ENCODE results near the gene VSTM5.
A peak's percentile ranks its signal among the peaks of the same experiment; 100 is the strongest.

The VSTM5 gene

GRCh38 chr11:93819966-93820695 lies 30.3 kb downstream of the VSTM5 start:
- TF ChIP-seq MAX (IDR thresholded peaks at IDR 0.05; ENCODE audit: low read depth, low read length) (no peak), MYC (IDR thresholded peaks at IDR 0.05; ENCODE audit: low read depth, low read length) (no peak), POLR2A (IDR thresholded peaks at IDR 0.05; ENCODE audit: extremely low read depth, insufficient read length) (no peak)
- TF ChIP-seq, protein P1, sequence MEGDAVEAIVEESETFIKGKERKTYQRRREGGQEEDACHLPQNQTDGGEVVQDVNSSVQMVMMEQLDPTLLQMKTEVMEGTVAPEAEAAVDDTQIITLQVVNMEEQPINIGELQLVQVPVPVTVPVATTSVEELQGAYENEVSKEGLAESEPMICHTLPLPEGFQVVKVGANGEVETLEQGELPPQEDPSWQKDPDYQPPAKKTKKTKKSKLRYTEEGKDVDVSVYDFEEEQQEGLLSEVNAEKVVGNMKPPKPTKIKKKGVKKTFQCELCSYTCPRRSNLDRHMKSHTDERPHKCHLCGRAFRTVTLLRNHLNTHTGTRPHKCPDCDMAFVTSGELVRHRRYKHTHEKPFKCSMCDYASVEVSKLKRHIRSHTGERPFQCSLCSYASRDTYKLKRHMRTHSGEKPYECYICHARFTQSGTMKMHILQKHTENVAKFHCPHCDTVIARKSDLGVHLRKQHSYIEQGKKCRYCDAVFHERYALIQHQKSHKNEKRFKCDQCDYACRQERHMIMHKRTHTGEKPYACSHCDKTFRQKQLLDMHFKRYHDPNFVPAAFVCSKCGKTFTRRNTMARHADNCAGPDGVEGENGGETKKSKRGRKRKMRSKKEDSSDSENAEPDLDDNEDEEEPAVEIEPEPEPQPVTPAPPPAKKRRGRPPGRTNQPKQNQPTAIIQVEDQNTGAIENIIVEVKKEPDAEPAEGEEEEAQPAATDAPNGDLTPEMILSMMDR (IDR thresholded peaks at IDR 0.05; ENCODE audit: low read depth, low read length): no peak
- no peak overlapping the region for H3K4me3 ChIP-seq (ENCODE audit: low read depth, low read length)
- no peak for DNase-seq (ENCODE audit: low read depth)

DNA sequence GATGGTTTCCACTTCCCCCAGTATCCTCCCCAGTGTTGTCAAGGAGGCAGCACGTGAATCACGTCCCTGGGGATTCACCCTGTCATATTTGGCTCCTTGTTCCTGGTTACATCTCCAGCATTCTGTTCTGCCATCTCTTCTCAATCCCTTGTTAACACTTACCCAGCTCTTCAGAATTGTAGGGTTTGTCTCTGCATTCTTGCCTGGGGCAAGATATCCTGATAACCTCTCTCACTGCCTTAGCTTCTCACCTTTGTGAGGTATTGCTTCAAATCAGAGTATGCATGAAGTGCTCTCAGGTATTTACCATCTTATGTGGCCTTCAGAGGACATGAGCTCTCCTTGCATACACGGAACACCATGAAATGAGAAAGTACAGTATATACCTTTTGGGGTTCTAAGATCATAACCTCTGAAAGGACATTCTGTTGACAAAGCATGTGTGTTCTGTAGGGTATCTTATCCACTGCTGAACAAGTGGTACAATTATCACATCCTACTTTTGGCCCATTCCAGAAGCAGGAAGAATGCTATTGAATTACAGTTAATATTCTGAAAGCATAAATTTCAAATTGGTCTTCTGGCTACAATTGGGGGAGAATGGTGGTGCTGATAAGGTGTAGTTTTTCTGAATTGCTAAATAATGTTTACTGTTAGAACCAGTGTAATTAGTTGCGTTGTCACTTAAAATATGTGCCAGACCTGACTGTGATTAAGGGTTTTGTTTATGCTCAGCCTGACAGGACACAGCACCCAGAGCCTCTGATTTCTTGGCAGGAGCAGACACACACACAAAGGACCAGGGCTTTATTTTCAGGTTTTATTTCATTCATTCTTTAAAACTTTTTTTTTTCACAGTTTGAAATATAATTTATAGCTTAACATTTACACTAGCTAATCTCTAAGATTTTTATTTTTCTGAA lies 32.7 kb downstream of the VSTM5 start:
- H3K4me3 ChIP-seq (ENCODE audit: low read depth, low read length): no peak overlapping the region
- DNase-seq (ENCODE audit: low read depth): peak; percentile 48
- no peak for TF ChIP-seq MAX (IDR thresholded peaks at IDR 0.05; ENCODE audit: low read depth, low read length)
- no peak for TF ChIP-seq POLR2A (IDR thresholded peaks at IDR 0.05; ENCODE audit: extremely low read depth, insufficient read length)
- TF ChIP-seq, protein P1 (IDR thresholded peaks at IDR 0.05; ENCODE audit: low read depth, low read length): no peak
- TF ChIP-seq MYC (IDR thresholded peaks at IDR 0.05; ENCODE audit: low read depth, low read length): no peak

GRCh38 chr11:93814966-93815633 lies 35.3 kb downstream of the VSTM5 start:
- TF ChIP-seq, protein P1 (IDR thresholded peaks at IDR 0.05; ENCODE audit: low read depth, low read length): no peak
- no peak for TF ChIP-seq POLR2A (IDR thresholded peaks at IDR 0.05; ENCODE audit: extremely low read depth, insufficient read length)
- no peak for TF ChIP-seq MAX (IDR thresholded peaks at IDR 0.05; ENCODE audit: low read depth, low read length)
- TF ChIP-seq MYC (IDR thresholded peaks at IDR 0.05; ENCODE audit: low read depth, low read length): no peak
- H3K4me3 ChIP-seq (ENCODE audit: low read depth, low read length): no peak overlapping the region
- no peak for DNase-seq (ENCODE audit: low read depth)

DNA sequence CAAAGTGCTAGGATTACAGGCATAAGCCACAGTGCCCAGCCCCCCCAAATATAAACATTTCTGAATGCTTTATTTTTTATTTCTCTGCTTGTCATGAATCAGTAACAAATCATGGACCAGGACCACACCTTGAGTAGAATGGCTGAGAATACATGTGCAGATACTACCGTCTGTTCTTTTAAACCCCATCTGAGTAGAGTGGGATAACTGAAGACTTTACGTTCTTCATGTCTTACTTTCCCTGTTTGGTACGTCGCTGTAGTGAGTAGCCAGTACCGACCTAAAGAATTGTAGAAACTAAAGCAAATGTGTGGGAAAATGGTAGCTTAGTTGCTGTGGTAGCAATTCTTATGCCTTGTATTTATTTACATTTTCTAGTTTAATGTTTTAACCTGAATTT lies 36.4 kb downstream of the VSTM5 start:
- DNase-seq (ENCODE audit: low read depth): no peak
- TF ChIP-seq POLR2A (IDR thresholded peaks at IDR 0.05; ENCODE audit: extremely low read depth, insufficient read length) (no peak), MAX (IDR thresholded peaks at IDR 0.05; ENCODE audit: low read depth, low read length) (no peak), MYC (IDR thresholded peaks at IDR 0.05; ENCODE audit: low read depth, low read length) (no peak)
- TF ChIP-seq, protein P1 (IDR thresholded peaks at IDR 0.05; ENCODE audit: low read depth, low read length): no peak
- no peak overlapping the region for H3K4me3 ChIP-seq (ENCODE audit: low read depth, low read length)

DNA sequence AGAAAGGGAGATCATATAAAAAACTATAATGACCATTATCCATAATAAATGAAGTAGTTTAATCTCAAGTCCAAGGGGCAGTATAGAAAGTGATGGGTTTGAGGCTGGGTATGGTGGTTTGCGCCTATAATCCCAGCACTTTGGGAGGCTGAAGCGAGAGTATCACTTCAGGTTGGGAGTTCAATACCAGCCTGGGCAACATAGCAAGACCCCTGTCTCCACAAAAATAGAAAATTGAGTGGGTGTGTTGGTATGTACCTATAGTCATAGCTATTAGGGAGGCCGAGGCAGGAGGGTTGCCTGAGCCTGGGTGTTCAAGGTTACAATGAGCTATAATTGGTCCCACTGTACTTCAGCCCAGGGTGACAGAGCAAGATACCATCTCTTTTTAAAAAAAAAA lies 42.4 kb downstream of the VSTM5 start:
- DNase-seq (ENCODE audit: low read depth): no peak
- no peak overlapping the region for H3K4me3 ChIP-seq (ENCODE audit: low read depth, low read length)
- TF ChIP-seq, protein P1 (IDR thresholded peaks at IDR 0.05; ENCODE audit: low read depth, low read length): no peak
- no peak for TF ChIP-seq MYC (IDR thresholded peaks at IDR 0.05; ENCODE audit: low read depth, low read length)
- TF ChIP-seq MAX (IDR thresholded peaks at IDR 0.05; ENCODE audit: low read depth, low read length): no peak
- TF ChIP-seq POLR2A (IDR thresholded peaks at IDR 0.05; ENCODE audit: extremely low read depth, insufficient read length): no peak

All from NB4 (cell line).